HCT116 (cell line): ENCODE results near the gene ARHGAP28.

ENCODE experiments used
- CEBPB ChIP-seq: IDR thresholded peaks from 2 replicates; pipeline ENCODE4 v1.6.1; 2012; ENCODE audit warnings: low read depth
- EZH2phosphoT487 ChIP-seq: fragments of 200-600 bp; IDR thresholded peaks from 2 replicates; pipeline ENCODE4 v1.6.1; 2018; ENCODE audit warnings: antibody characterized with exemption, borderline replicate concordance
- POLR2A ChIP-seq: IDR thresholded peaks from 2 replicates; pipeline ENCODE4 v1.7.0; 2011; ENCODE audit warnings: borderline replicate concordance; ENCODE audit not compliant: insufficient read depth, insufficient read length; ENCODE audit errors: extremely low read depth
- POLR2AphosphoS5 ChIP-seq: IDR thresholded peaks from 2 replicates; pipeline ENCODE4 v1.6.1; 2011; ENCODE audit warnings: mild to moderate bottlenecking, low read depth, low read length, moderate library complexity
- RAD21 ChIP-seq: IDR thresholded peaks from 2 replicates; pipeline ENCODE4 v1.6.1; 2012; ENCODE audit warnings: low read depth, mild to moderate bottlenecking
- SIN3A ChIP-seq: IDR thresholded peaks from 2 replicates; pipeline ENCODE4 v1.6.1; 2012; ENCODE audit warnings: low read depth
- SP1 ChIP-seq: IDR thresholded peaks from 2 replicates; pipeline ENCODE4 v1.6.1; 2012; ENCODE audit warnings: low read depth
- TCF7L2 ChIP-seq: IDR thresholded peaks from 2 replicates; pipeline ENCODE4 v1.7.0; 2011; ENCODE audit warnings: borderline replicate concordance, inconsistent platforms; ENCODE audit not compliant: insufficient read depth, insufficient read length; ENCODE audit errors: extremely low read depth
- TF ChIP-seq, protein P1 (sequence below), 3 experiments: fragments of 200-600 bp in 1 of 3; sonication (generic) in 1 of 3; IDR thresholded peaks in 2 of 3; conservative IDR thresholded peaks in 1 of 3; 2 replicates each; pipeline ENCODE4 v1.5.1; 2012 to 2017; ENCODE audit warnings: low read depth in 2 of 3, low read length in 2 of 3, antibody characterized with exemption in 1 of 3, borderline replicate concordance in 1 of 3, control low read depth in 1 of 3, mild to moderate bottlenecking in 1 of 3, mixed read lengths in 1 of 3, mixed run types in 1 of 3, moderate library complexity in 1 of 3; ENCODE audit not compliant: insufficient read depth in 1 of 3
- TF ChIP-seq, protein P2 (sequence below): IDR thresholded peaks from 2 replicates; pipeline ENCODE4 v1.6.1; 2012
- TF ChIP-seq, protein P3 (sequence below): IDR thresholded peaks from 2 replicates; pipeline ENCODE4 v1.6.1; 2012
- TF ChIP-seq, protein P4 (sequence below): IDR thresholded peaks from 2 replicates; pipeline ENCODE4 v1.6.1; 2012; ENCODE audit warnings: low read depth

DNA sequence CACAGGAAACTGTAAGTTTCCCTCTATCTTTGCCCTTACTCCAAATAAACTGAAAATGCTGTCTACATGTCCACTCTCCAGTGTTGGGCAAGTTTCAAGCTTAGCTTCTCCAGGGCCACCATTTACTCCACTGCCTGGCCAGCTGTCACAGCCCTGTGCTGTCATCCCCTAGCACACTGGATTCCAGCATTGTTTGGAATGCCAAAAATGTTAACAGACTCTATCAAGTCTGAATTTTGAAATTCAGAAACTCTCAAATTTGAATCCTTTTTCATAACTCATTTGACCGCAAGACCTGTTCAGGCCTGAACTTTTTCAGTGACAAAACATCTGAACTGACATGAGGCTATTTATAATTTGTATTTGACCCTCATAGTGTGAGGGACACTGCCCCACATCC lies 5.2 kb upstream of the ARHGAP28 start:
- TF ChIP-seq, protein P1, sequence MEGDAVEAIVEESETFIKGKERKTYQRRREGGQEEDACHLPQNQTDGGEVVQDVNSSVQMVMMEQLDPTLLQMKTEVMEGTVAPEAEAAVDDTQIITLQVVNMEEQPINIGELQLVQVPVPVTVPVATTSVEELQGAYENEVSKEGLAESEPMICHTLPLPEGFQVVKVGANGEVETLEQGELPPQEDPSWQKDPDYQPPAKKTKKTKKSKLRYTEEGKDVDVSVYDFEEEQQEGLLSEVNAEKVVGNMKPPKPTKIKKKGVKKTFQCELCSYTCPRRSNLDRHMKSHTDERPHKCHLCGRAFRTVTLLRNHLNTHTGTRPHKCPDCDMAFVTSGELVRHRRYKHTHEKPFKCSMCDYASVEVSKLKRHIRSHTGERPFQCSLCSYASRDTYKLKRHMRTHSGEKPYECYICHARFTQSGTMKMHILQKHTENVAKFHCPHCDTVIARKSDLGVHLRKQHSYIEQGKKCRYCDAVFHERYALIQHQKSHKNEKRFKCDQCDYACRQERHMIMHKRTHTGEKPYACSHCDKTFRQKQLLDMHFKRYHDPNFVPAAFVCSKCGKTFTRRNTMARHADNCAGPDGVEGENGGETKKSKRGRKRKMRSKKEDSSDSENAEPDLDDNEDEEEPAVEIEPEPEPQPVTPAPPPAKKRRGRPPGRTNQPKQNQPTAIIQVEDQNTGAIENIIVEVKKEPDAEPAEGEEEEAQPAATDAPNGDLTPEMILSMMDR (IDR thresholded peaks at IDR 0.05 in 2 of 3, conservative IDR thresholded peaks at IDR 0.05 in 1 of 3; ENCODE audit: borderline replicate concordance in 1 of 3, insufficient read depth in 1 of 3, low read depth in 2 of 3, low read length in 2 of 3): no peak
- TF ChIP-seq, protein P2, sequence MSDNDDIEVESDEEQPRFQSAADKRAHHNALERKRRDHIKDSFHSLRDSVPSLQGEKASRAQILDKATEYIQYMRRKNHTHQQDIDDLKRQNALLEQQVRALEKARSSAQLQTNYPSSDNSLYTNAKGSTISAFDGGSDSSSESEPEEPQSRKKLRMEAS: no peak
- TF ChIP-seq POLR2AphosphoS5 (no peak), SP1 (no peak), POLR2A (no peak), RAD21 (no peak), EZH2phosphoT487 (no peak), TCF7L2 (no peak), SIN3A (no peak), CEBPB (no peak)
- TF ChIP-seq, protein P3, sequence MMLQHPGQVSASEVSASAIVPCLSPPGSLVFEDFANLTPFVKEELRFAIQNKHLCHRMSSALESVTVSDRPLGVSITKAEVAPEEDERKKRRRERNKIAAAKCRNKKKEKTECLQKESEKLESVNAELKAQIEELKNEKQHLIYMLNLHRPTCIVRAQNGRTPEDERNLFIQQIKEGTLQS: no peak
- TF ChIP-seq, protein P4, sequence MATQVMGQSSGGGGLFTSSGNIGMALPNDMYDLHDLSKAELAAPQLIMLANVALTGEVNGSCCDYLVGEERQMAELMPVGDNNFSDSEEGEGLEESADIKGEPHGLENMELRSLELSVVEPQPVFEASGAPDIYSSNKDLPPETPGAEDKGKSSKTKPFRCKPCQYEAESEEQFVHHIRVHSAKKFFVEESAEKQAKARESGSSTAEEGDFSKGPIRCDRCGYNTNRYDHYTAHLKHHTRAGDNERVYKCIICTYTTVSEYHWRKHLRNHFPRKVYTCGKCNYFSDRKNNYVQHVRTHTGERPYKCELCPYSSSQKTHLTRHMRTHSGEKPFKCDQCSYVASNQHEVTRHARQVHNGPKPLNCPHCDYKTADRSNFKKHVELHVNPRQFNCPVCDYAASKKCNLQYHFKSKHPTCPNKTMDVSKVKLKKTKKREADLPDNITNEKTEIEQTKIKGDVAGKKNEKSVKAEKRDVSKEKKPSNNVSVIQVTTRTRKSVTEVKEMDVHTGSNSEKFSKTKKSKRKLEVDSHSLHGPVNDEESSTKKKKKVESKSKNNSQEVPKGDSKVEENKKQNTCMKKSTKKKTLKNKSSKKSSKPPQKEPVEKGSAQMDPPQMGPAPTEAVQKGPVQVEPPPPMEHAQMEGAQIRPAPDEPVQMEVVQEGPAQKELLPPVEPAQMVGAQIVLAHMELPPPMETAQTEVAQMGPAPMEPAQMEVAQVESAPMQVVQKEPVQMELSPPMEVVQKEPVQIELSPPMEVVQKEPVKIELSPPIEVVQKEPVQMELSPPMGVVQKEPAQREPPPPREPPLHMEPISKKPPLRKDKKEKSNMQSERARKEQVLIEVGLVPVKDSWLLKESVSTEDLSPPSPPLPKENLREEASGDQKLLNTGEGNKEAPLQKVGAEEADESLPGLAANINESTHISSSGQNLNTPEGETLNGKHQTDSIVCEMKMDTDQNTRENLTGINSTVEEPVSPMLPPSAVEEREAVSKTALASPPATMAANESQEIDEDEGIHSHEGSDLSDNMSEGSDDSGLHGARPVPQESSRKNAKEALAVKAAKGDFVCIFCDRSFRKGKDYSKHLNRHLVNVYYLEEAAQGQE: no peak
